HepG2 (cell line): ENCODE results near the gene AKT3. TPM values are rescaled to one million over a fixed set of nuclear protein-coding genes. Genes with fewer than 3 reads are reported as not detected.

Experiments
- ATAC-seq: fragments of 200-7000 bp; cut with Tn5 transposase; 3 replicates; pipeline ENCODE4 v1.9.1; 2020; ENCODE audit warnings: mild to moderate bottlenecking, moderate library complexity
- BruUV-seq: library from RNA; stranded (reverse); fragments of 400-500 nt; replicated peaks from 2 replicates; lab custom pipeline; 2021; lab: Mats Ljungman, UMichigan
- CTCF ChIA-PET: fragments of 300-600 bp; formaldehyde crosslinking; extraction: SDS; loops from one replicate; lab custom pipeline; 2021; ENCODE audit warnings: low total read pairs, inconsistent platforms, low intra/inter-chr PET ratio; lab: Yijun Ruan, JAX
- POLR2A ChIA-PET: fragments of 350-600 bp; sonication (Branson Sonifier 250); formaldehyde crosslinking; loops from one replicate; lab custom pipeline; 2020; ENCODE audit warnings: antibody characterized with exemption, inconsistent platforms; lab: Yijun Ruan, JAX
- DNase-seq: peaks from one replicate; pipeline ENCODE4 v3.0.0-alpha.2; 2015; ENCODE audit warnings: low spot score
- FAIRE-seq: peaks from 3 replicates; lab custom pipeline; 2011; peaks lifted over from hg19 to GRCh38; lab: Jason Lieb, UNC
- H2AFZ ChIP-seq: one replicate; pipeline ENCODE4 v1.6.1; 2011; ENCODE audit warnings: low read length, inconsistent platforms
- H3K27ac ChIP-seq: fragments of 300-600 bp; 3 replicates; pipeline ENCODE4 v1.8.0; 2011; ENCODE audit warnings: mixed run types, mild to moderate bottlenecking, mixed read lengths, low read length, inconsistent platforms; ENCODE audit not compliant: insufficient read depth; ENCODE audit errors: extremely low read length
- H3K27me3 ChIP-seq, 2 experiments: fragments of 200-600 bp in 1 of 2; 2 replicates in 1 of 2; 3 replicates in 1 of 2; pipeline versions ENCODE4 v1.6.0 to v1.8.0; 2011; ENCODE audit warnings: low read length in 2 of 2, mild to moderate bottlenecking in 2 of 2, moderate library complexity in 2 of 2, inconsistent platforms in 1 of 2; ENCODE audit not compliant: insufficient read depth in 2 of 2, control insufficient read depth in 1 of 2
- H3K36me3 ChIP-seq, 2 experiments: fragments of 200-600 bp in 1 of 2; replicated peaks in 1 of 2; 2 replicates in 1 of 2; 3 replicates in 1 of 2; pipeline versions ENCODE4 v1.5.1 to v1.8.0; 2011; ENCODE audit warnings: low read length in 2 of 2, inconsistent platforms in 1 of 2; ENCODE audit not compliant: insufficient read depth in 2 of 2, control insufficient read depth in 1 of 2
- H3K4me1 ChIP-seq: 2 replicates; pipeline ENCODE4 v1.5.1; 2012; ENCODE audit warnings: low read length, inconsistent platforms; ENCODE audit not compliant: insufficient read depth
- H3K4me2 ChIP-seq: 2 replicates; pipeline ENCODE4 v1.6.0; 2011; ENCODE audit warnings: low read depth, low read length, inconsistent platforms
- H3K4me3 ChIP-seq, 3 experiments: fragments of 200-600 bp in 1 of 3; sonication (generic), shearing (Covaris generic) in 1 of 3; replicated peaks in 1 of 3; 2 replicates each; pipeline ENCODE4 v1.5.1; 2011 to 2016; ENCODE audit warnings: low read length in 3 of 3, inconsistent platforms in 2 of 3, low read depth in 2 of 3, mild to moderate bottlenecking in 2 of 3, control low read depth in 1 of 3, mixed read lengths in 1 of 3; ENCODE audit not compliant: insufficient read depth in 1 of 3
- H3K79me2 ChIP-seq: one replicate; pipeline ENCODE4 v1.6.1; 2011; ENCODE audit warnings: low read length, inconsistent platforms; ENCODE audit not compliant: insufficient read depth
- H3K9ac ChIP-seq: 2 replicates; pipeline ENCODE4 v1.6.0; 2011; ENCODE audit warnings: mild to moderate bottlenecking, low read depth, low read length, inconsistent platforms; ENCODE audit not compliant: insufficient read depth
- H3K9me3 ChIP-seq: 2 replicates; pipeline ENCODE4 v1.5.1; 2012; ENCODE audit warnings: mild to moderate bottlenecking, low read length
- H4K20me1 ChIP-seq: 2 replicates; pipeline ENCODE4 v1.6.0; 2011; ENCODE audit warnings: inconsistent platforms, mild to moderate bottlenecking, low read length, moderate library complexity; ENCODE audit not compliant: insufficient read depth
- ADNP ChIP-seq: sonication (generic); formaldehyde crosslinking; IDR thresholded peaks from 2 replicates; pipeline ENCODE4 v1.4.0; 2020; ENCODE audit warnings: missing genetic modification reagents
- ARHGAP35 ChIP-seq: sonication (generic); formaldehyde crosslinking; IDR thresholded peaks from 2 replicates; pipeline ENCODE4 v1.9.0; 2022; ENCODE audit warnings: mild to moderate bottlenecking, inconsistent platforms, moderate library complexity, missing genetic modification reagents, borderline replicate concordance
- ATM ChIP-seq: fragments of 450-650 bp; IDR thresholded peaks from 2 replicates; pipeline ENCODE4 v1.7.1; 2017; ENCODE audit warnings: mild to moderate bottlenecking, borderline replicate concordance
- FOXJ3 ChIP-seq: sonication (generic); formaldehyde crosslinking; IDR thresholded peaks from 2 replicates; pipeline ENCODE4 v1.4.0; 2020; ENCODE audit warnings: missing genetic modification reagents, mild to moderate bottlenecking, borderline replicate concordance
- ISL2 ChIP-seq: sonication (generic); formaldehyde crosslinking; IDR thresholded peaks from 2 replicates; pipeline ENCODE4 v1.5.0; 2020; ENCODE audit warnings: missing genetic modification reagents
- MATR3 ChIP-seq: sonication (generic); formaldehyde crosslinking; IDR thresholded peaks from 2 replicates; pipeline ENCODE4 v1.4.0; 2020; ENCODE audit warnings: missing genetic modification reagents
- MIXL1 ChIP-seq: IDR thresholded peaks from 2 replicates; pipeline ENCODE4 v1.6.1; 2016
- MTA1 ChIP-seq: sonication (generic); formaldehyde crosslinking; IDR thresholded peaks from 2 replicates; pipeline ENCODE4 v1.4.0; 2020; ENCODE audit warnings: missing genetic modification reagents, mild to moderate bottlenecking, borderline replicate concordance
- RXRA ChIP-seq: sonication (generic); formaldehyde crosslinking; IDR thresholded peaks from 2 replicates; pipeline ENCODE4 v1.5.1; 2020; ENCODE audit warnings: missing genetic modification reagents
- ZNF235 ChIP-seq: sonication (generic); formaldehyde crosslinking; IDR thresholded peaks from 2 replicates; pipeline ENCODE4 v1.8.1; 2023; ENCODE audit warnings: mild to moderate bottlenecking, missing genetic modification reagents, borderline replicate concordance
- ZNF253 ChIP-seq: sonication (generic); formaldehyde crosslinking; IDR thresholded peaks from 2 replicates; pipeline ENCODE4 v1.8.0; 2022; ENCODE audit warnings: mild to moderate bottlenecking, missing genetic modification reagents, borderline replicate concordance
- ZNF282 ChIP-seq: fragments of 450-650 bp; IDR thresholded peaks from 2 replicates; pipeline ENCODE4 v1.6.1; 2018; ENCODE audit not compliant: partially characterized antibody
- ZNF331 ChIP-seq: sonication (generic); formaldehyde crosslinking; IDR thresholded peaks from 2 replicates; pipeline ENCODE4 v1.4.0; 2020; ENCODE audit warnings: missing genetic modification reagents
- ZNF484 ChIP-seq: sonication (generic); formaldehyde crosslinking; IDR thresholded peaks from 2 replicates; pipeline ENCODE4 v1.5.1; 2020; ENCODE audit warnings: mild to moderate bottlenecking, low read depth, missing genetic modification reagents, borderline replicate concordance
- ZNF567 ChIP-seq: sonication (generic); formaldehyde crosslinking; IDR thresholded peaks from 2 replicates; pipeline ENCODE4 v1.8.1; 2023; ENCODE audit warnings: mild to moderate bottlenecking, missing genetic modification reagents, borderline replicate concordance
- ZNF691 ChIP-seq: sonication (generic); formaldehyde crosslinking; IDR thresholded peaks from 2 replicates; pipeline ENCODE4 v1.4.0; 2020; ENCODE audit warnings: missing genetic modification reagents, low read depth, mild to moderate bottlenecking, borderline replicate concordance
- ZNF7 ChIP-seq: IDR thresholded peaks from 2 replicates; pipeline ENCODE4 v1.6.1; 2016; ENCODE audit warnings: missing biosample characterization, missing genetic modification reagents
- WGBS: methylation state at CpG from one replicate; pipeline ENCODE4 v1.1.6; 2017; ENCODE audit warnings: low lambda C conversion rate; 5-methylcytosine and 5-hydroxymethylcytosine counted together
- in situ Hi-C: cut with HindIII; loops from 2 replicates; pipeline ENCODE4 v1.10.0; 2017; ENCODE audit warnings: low pct_unique_long_range_greater_than_20kb; ENCODE audit not compliant: extremely low pct_ligation_motif_present
- intact Hi-C: fragments of 100-400 bp; cut with micrococcal nuclease; formaldehyde crosslinking; loops from one replicate; pipeline ENCODE4 v1.10.0; 2022; ENCODE audit not compliant: unreplicated experiment
- polyA plus RNA-seq, 8 experiments: library from polyadenylated mRNA; depleted of rRNA in 3 of 8; stranded (reverse) in 7 of 8; unstranded in 1 of 8; fragments of >200 nt; fragmentation: Illumina TruSeq in 4 of 8; extraction: Trizol in 4 of 8; gene quantifications; 2 replicates each; pipeline versions ENCODE4 v1.2.1 to v1.2.3, GENCODE V29; 2011 to 2016; ENCODE audit warnings: low read depth in 4 of 8, missing spikeins in 1 of 8, mixed read lengths in 1 of 8; ENCODE audit not compliant: insufficient read depth in 1 of 8
- total RNA-seq, 5 experiments: library from RNA; depleted of rRNA; stranded (reverse); fragments of >200 nt; fragmentation: Illumina TruSeq; extraction: Trizol; gene quantifications; 2 replicates each; pipeline ENCODE4 v1.2.3, GENCODE V29; 2016; ENCODE audit warnings: low read depth in 1 of 5

AKT3 gene
- total and polyA plus RNA-seq, 2 of the 13 experiments (the other 11 are each of a cell fraction or from before 2014, with no cell fraction given): 0.07 TPM

GRCh38 chr1:243496806-243497205 lies 353.2 kb downstream of the AKT3 start:
- Histone ChIP-seq H2AFZ (no peak overlapping the region), H4K20me1 (no peaks in the 10 kb centered on the region), H3K9me3 (no peaks in the 10 kb centered on the region), H3K4me3 (no peak overlapping the region), H3K27me3 (no peaks in the 10 kb centered on the region), H3K4me1 (no peaks in the 10 kb centered on the region)
- in situ Hi-C loops: no loop called here
- FAIRE-seq (no peak), DNase-seq (no peak), ATAC-seq (no peak)
- WGBS: 96% methylated on average over 7 of the region's 11 CpGs
- TF ChIP-seq RXRA (CRISPR knock-in tag) (no peak), ZNF282 (no peak), FOXJ3 (CRISPR knock-in tag) (no peak), ADNP (CRISPR knock-in tag) (no peak), ZNF331 (CRISPR knock-in tag) (no peak), ZNF7 (CRISPR knock-in tag) (no peak), ZNF484 (CRISPR knock-in tag) (no peak), ISL2 (no peak), MATR3 (CRISPR knock-in tag) (no peak), ZNF567 (CRISPR knock-in tag) (no peak), MTA1 (CRISPR knock-in tag) (no peak), ZNF235 (CRISPR knock-in tag) (no peak), ARHGAP35 (CRISPR knock-in tag) (no peak), ATM (no peak), MIXL1 (no peak), ZNF691 (CRISPR knock-in tag) (no peak), ZNF253 (CRISPR knock-in tag) (no peak)
- TF ChIP-seq, all 625 proteins: peak for 0
- intact Hi-C loops: no loop called here
- Histone ChIP-seq H3K27ac (no peak overlapping the region), H3K79me2 (no peaks in the 10 kb centered on the region), H3K36me3 (no peaks in the 10 kb centered on the region), H3K9ac (no peak overlapping the region), H3K4me2 (no peak overlapping the region)
- ChIA-PET POLR2A (interaction anchor here (0.5 kb wide), 1 partner anchor 11 kb away, joined by 3 read pairs; no protein-coding TSS in a partner anchor), CTCF (no interaction called here)
- BruUV-seq: no TSS peak
